Measurements from ENCODE around the gene PPP1R9A.

DNA sequence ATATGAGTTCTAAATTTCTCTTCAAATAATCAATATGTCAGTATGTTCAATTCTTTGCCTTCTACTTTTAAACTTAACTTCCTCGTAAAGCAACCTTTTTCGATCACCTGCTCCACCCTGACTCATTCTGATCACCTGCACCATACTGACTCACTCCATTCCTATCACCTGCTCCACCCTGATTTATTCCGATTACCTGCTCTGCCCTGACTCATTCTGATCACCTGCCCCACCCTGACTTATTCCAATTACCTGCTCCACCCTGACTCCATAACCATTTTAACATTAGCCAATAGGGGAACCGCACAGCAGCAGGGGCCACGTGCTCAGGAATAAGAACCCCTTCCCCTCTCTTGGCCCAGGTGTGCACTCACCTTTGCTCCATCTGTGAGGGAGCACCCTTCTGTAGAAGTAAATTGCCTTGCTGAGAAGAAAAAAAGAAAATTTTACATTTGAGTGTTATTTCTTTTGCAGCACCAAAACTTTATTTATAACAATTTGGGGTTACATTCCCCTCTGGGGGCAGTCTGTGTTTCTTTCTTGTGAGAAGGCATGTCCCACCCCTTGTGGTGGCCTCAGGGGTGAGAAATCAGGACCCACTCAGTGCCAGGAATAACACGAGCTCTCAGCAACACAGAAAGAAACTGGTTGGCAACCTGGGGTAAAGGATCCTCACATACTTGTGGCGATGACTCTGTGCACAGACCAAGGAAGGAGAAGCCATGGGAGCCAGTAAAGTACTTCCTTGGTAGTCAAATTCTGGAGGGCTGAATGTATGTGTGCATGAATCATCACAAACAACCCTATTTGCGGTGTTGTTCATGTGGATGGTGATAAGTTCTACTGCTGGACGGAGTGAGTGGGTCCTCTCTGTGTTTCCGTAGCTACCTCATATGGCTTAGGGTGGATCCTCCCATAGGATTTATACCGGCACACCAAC is 29.4 kb upstream of the PPP1R9A start:
- TF ChIP-seq POLR2A (IDR thresholded peaks at IDR 0.05): no peak
- TF ChIP-seq, protein P1, sequence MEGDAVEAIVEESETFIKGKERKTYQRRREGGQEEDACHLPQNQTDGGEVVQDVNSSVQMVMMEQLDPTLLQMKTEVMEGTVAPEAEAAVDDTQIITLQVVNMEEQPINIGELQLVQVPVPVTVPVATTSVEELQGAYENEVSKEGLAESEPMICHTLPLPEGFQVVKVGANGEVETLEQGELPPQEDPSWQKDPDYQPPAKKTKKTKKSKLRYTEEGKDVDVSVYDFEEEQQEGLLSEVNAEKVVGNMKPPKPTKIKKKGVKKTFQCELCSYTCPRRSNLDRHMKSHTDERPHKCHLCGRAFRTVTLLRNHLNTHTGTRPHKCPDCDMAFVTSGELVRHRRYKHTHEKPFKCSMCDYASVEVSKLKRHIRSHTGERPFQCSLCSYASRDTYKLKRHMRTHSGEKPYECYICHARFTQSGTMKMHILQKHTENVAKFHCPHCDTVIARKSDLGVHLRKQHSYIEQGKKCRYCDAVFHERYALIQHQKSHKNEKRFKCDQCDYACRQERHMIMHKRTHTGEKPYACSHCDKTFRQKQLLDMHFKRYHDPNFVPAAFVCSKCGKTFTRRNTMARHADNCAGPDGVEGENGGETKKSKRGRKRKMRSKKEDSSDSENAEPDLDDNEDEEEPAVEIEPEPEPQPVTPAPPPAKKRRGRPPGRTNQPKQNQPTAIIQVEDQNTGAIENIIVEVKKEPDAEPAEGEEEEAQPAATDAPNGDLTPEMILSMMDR (IDR thresholded peaks at IDR 0.05): no peak

Data from Peyer's patch (tissue), 4 donors.